Mesendoderm (in vitro differentiated cells): ENCODE measurements around the gene MAN2C1. TPM values are rescaled to one million over a fixed set of nuclear protein-coding genes. Genes with fewer than 3 reads are reported as not detected.

Experiments used
- DNase-seq: peaks from one replicate; pipeline ENCODE4 v3.0.0; 2013
- H2AK5ac ChIP-seq: 2 replicates; pipeline ENCODE4 v1.6.1; 2013; ENCODE audit warnings: low read length, inconsistent platforms
- H2BK120ac ChIP-seq: 2 replicates; pipeline ENCODE4 v1.6.1; 2013; ENCODE audit warnings: low read depth, mild to moderate bottlenecking, low read length, moderate library complexity, mixed read lengths
- H2BK15ac ChIP-seq: replicated peaks from 2 replicates; pipeline ENCODE4 v1.6.1; 2013; ENCODE audit warnings: low read depth, mild to moderate bottlenecking, moderate library complexity
- H2BK5ac ChIP-seq: 2 replicates; pipeline ENCODE4 v1.6.1; 2013; ENCODE audit warnings: low read length, inconsistent platforms
- H3K18ac ChIP-seq: 2 replicates; pipeline ENCODE4 v1.6.1; 2013; ENCODE audit warnings: mild to moderate bottlenecking, low read length, mixed read lengths
- H3K23ac ChIP-seq: one replicate; pipeline ENCODE4 v1.6.1; 2013; ENCODE audit warnings: low read length
- H3K27ac ChIP-seq: 2 replicates; pipeline ENCODE4 v1.5.1; 2013; ENCODE audit warnings: low read depth, mild to moderate bottlenecking, inconsistent platforms, low read length, moderate library complexity
- H3K27me3 ChIP-seq: 2 replicates; pipeline ENCODE4 v1.6.1; 2013; ENCODE audit warnings: low read length, control low read depth, mild to moderate bottlenecking, inconsistent platforms; ENCODE audit not compliant: insufficient read depth, poor library complexity
- H3K36me3 ChIP-seq: 2 replicates; pipeline ENCODE4 v1.6.1; 2013; ENCODE audit warnings: low read length, inconsistent platforms; ENCODE audit not compliant: control insufficient read depth, insufficient read depth
- H3K4ac ChIP-seq: one replicate; pipeline ENCODE4 v1.6.1; 2013; ENCODE audit warnings: low read depth, mild to moderate bottlenecking, low read length, moderate library complexity
- H3K4me1 ChIP-seq: 2 replicates; pipeline ENCODE4 v1.6.1; 2013; ENCODE audit warnings: low read depth, low read length, inconsistent platforms; ENCODE audit not compliant: control insufficient read depth
- H3K4me2 ChIP-seq: 2 replicates; pipeline ENCODE4 v1.6.1; 2013; ENCODE audit warnings: low read length
- H3K4me3 ChIP-seq: 2 replicates; pipeline ENCODE4 v1.5.1; 2013; ENCODE audit warnings: mild to moderate bottlenecking, low read length
- H3K56ac ChIP-seq: one replicate; pipeline ENCODE4 v1.6.1; 2013; ENCODE audit warnings: low read length
- H3K79me1 ChIP-seq: 2 replicates; pipeline ENCODE4 v1.6.1; 2013; ENCODE audit warnings: low read length, inconsistent platforms
- H3K79me2 ChIP-seq: 2 replicates; pipeline ENCODE4 v1.6.1; 2013; ENCODE audit warnings: mild to moderate bottlenecking, low read length; ENCODE audit not compliant: control insufficient read depth, insufficient read depth
- H3K9ac ChIP-seq: 2 replicates; pipeline ENCODE4 v1.6.1; 2013; ENCODE audit warnings: low read length, inconsistent platforms
- H4K5ac ChIP-seq: one replicate; pipeline ENCODE4 v1.6.1; 2013; ENCODE audit warnings: low read length
- H4K8ac ChIP-seq: one replicate; pipeline ENCODE4 v1.6.1; 2013; ENCODE audit warnings: low read depth, mild to moderate bottlenecking, control low read depth, low read length, moderate library complexity
- WGBS: extraction: QIAGEN DNeasy Blood & Tissue Kit; methylation state at CpG from one replicate; pipeline ENCODE4 v1.1.7; 2013; ENCODE audit warnings: low lambda C conversion rate, missing lambda C conversion rate; ENCODE audit not compliant: insufficient coverage; ENCODE audit errors: extremely low coverage; 5-methylcytosine and 5-hydroxymethylcytosine counted together
- polyA plus RNA-seq, 2 experiments: library from polyadenylated mRNA; stranded (reverse); fragments of 200-250 nt; gene quantifications; one replicate each; pipeline ENCODE4 v1.2.3, GENCODE V29; 2013

Gene MAN2C1
- 29.6 TPM for polyA plus RNA-seq (2013, experiment 1 of 2)
- 27.8 TPM for polyA plus RNA-seq (2013, experiment 2 of 2)

DNA sequence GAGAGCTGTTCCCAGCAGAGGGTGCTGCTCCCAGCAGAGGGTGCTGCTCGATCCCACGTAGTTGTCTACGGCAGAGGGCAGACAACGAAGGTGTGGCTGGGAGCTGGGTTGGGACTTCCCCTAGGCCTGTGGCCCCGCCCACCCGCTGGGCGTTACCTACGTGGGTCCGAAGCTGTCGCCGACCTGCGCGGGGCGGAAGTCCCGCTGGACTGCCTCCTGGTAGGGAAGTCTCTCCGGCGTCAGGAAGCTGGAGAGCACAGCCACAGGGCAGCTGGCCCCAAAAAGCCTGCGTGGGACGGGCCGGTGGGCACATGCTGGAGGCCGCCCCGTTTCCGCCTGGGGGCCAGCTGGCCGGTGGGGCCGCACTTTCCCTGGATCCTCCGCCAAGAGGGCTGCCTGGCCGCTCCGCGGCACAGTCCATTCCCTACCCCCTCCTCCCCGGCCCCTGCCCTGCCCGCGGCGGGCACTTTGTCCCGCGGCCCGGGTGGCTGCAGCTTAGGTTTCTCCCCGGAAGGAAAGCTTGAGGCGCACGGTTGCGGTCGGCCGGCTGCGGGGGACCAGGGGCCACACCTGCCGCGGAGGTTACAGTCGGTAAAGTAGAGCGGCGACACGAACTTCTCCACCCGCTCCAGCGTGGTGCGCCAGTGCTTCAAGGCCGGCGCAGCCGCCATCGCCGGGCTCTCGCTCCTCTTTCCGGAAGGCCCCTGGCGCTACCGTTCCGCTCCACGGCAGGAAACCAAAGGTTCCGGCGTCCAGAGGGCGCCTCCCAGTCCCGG lies at the start of gene MAN2C1:
MAN2C1 (minus strand) TSS at position 695 of the 776 bp plus-strand sequence; CDS start at position 671, 24 bp downstream.
- H3K36me3 ChIP-seq, result peaks cover 5% of the 10 kb centered on the region

DNA sequence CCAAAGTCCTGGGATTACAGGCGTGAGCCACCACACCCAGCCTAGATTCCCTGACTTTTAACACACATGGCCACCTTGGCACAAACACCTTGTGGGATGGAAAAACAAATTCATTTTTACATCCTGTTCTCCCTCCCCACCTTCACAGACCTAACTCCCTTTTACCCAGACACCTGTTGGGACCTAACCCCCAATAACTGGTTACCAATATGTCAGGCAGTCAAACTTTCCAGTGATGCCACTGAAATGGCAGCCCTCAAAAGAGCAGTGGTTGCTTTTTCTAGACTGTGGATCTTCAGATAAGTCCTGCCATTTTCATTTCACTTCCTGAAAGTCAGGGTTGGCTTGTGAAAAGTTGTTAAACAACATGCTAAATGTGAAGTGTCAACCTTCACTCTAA lies 48.2 kb upstream of the MAN2C1 start:
- Histone ChIP-seq H3K4me1 (no peaks in the 10 kb centered on the region), H3K4ac (no peak overlapping the region), H3K56ac (no peak overlapping the region), H3K79me1 (no peaks in the 10 kb centered on the region), H3K9ac (no peak overlapping the region), H3K79me2 (no peaks in the 10 kb centered on the region), H3K23ac (no peak overlapping the region), H3K27me3 (no peaks in the 10 kb centered on the region), H2AK5ac (no peak overlapping the region), H4K8ac (no peak overlapping the region), H4K5ac (no peak overlapping the region), H2BK120ac (no peak overlapping the region), H2BK15ac (no peak overlapping the region), H3K18ac (no peak overlapping the region), H3K4me3 (no peak overlapping the region), H3K4me2 (no peak overlapping the region), H3K27ac (no peak overlapping the region), H3K36me3 (peaks cover 11% of the 10 kb centered on the region), H2BK5ac (no peak overlapping the region)
- WGBS, result no CpG with 5 or more reads among the region's 1 CpG
- DNase-seq, result no peak

More for the DNA sequence above, at the start of gene MAN2C1:
- H2BK5ac ChIP-seq, result peak within 1 kb of the TSS; percentile 29
- no peak within 1 kb of the TSS for H2BK15ac ChIP-seq
- no peak within 1 kb of the TSS for H2AK5ac ChIP-seq
- no peaks in the 10 kb centered on the region for H3K79me2 ChIP-seq
- H3K18ac ChIP-seq, result peak within 1 kb of the TSS; percentile 69
- WGBS, result no CpG with 5 or more reads among the region's 67 CpGs
- H3K79me1 ChIP-seq, result peaks cover 6% of the 10 kb centered on the region
- peaks cover 3% of the 10 kb centered on the region for H3K4me1 ChIP-seq
- H3K4me2 ChIP-seq, result peak within 1 kb of the TSS; percentile 49
- H3K23ac ChIP-seq, result no peak within 1 kb of the TSS
- H3K4ac ChIP-seq, result peak within 1 kb of the TSS; percentile 75
- peak; percentile 99 for DNase-seq
- peak within 1 kb of the TSS; percentile 45 for H3K4me3 ChIP-seq
- peak within 1 kb of the TSS; percentile 91 for H4K8ac ChIP-seq
- peak within 1 kb of the TSS; percentile 92 for H3K9ac ChIP-seq
- H3K56ac ChIP-seq, result peak within 1 kb of the TSS; percentile 97
- H4K5ac ChIP-seq, result no peak within 1 kb of the TSS
- H3K27ac ChIP-seq, result peak within 1 kb of the TSS; percentile 97
- no peaks in the 10 kb centered on the region for H3K27me3 ChIP-seq
- no peak within 1 kb of the TSS for H2BK120ac ChIP-seq

DNA sequence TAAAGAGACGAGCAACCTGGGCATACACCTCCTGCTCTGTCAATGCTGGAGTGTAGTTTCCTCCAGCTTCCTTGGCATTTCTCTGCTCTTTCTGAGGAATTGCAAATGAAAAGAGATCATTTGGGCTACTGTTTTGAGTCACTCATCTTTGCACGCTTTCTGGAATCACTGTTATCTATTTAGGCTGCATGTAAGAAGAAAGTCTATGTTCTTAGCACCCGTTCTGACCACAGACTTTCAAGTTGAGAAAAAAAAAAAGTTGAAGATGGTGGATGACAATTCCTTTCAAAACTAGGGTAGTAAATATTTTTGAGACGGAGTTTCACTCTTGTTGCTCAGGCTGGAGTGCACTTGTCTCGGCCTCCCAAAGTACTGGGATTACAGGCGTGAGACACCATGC lies 41.8 kb upstream of the MAN2C1 start:
- Histone ChIP-seq H3K18ac (no peak overlapping the region), H3K9ac (no peak overlapping the region), H3K79me2 (no peaks in the 10 kb centered on the region), H4K5ac (no peak overlapping the region), H3K27me3 (no peaks in the 10 kb centered on the region), H3K27ac (no peak overlapping the region), H3K4me2 (no peak overlapping the region), H3K4ac (no peak overlapping the region), H3K36me3 (peaks cover 18% of the 10 kb centered on the region), H3K79me1 (no peaks in the 10 kb centered on the region), H4K8ac (no peak overlapping the region), H3K23ac (no peak overlapping the region), H2AK5ac (no peak overlapping the region), H3K4me3 (no peak overlapping the region), H3K4me1 (no peaks in the 10 kb centered on the region), H2BK15ac (no peak overlapping the region), H2BK120ac (no peak overlapping the region), H3K56ac (no peak overlapping the region), H2BK5ac (no peak overlapping the region)
- WGBS, result no CpG with 5 or more reads among the region's 6 CpGs
- DNase-seq, result no peak

DNA sequence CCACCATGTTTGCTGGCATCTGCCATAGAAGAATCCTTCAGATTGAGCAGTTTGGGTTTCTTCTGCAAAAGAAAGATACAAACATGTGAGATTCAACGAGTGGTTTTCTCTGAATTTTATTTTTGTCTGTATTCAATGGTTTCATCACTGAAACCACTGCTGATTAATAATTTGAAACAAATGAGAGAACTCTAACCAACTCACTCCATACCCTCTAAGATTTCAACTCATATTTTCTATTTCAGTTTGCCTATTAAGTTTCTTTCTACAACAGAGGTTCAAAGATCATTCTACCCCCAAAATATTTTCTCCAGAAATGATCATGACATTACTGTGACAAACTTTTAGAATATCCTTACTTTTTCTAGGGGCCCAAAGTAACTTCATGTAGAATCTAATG lies 38.7 kb upstream of the MAN2C1 start:
- DNase-seq, result no peak
- H3K23ac ChIP-seq, result no peak overlapping the region
- no peak overlapping the region for H3K9ac ChIP-seq
- no peak overlapping the region for H2AK5ac ChIP-seq
- H3K27ac ChIP-seq, result no peak overlapping the region
- no peaks in the 10 kb centered on the region for H3K4me1 ChIP-seq
- H3K27me3 ChIP-seq, result no peaks in the 10 kb centered on the region
- no peak overlapping the region for H3K4me2 ChIP-seq
- H3K79me1 ChIP-seq, result no peaks in the 10 kb centered on the region
- H4K5ac ChIP-seq, result no peak overlapping the region
- WGBS, result no CpG with 5 or more reads among the region's 1 CpG
- H3K56ac ChIP-seq, result no peak overlapping the region
- peaks cover 9% of the 10 kb centered on the region for H3K36me3 ChIP-seq
- H3K18ac ChIP-seq, result no peak overlapping the region
- no peak overlapping the region for H2BK15ac ChIP-seq
- no peak overlapping the region for H3K4me3 ChIP-seq
- H3K4ac ChIP-seq, result no peak overlapping the region
- no peaks in the 10 kb centered on the region for H3K79me2 ChIP-seq
- H2BK5ac ChIP-seq, result no peak overlapping the region
- H2BK120ac ChIP-seq, result no peak overlapping the region
- no peak overlapping the region for H4K8ac ChIP-seq

DNA sequence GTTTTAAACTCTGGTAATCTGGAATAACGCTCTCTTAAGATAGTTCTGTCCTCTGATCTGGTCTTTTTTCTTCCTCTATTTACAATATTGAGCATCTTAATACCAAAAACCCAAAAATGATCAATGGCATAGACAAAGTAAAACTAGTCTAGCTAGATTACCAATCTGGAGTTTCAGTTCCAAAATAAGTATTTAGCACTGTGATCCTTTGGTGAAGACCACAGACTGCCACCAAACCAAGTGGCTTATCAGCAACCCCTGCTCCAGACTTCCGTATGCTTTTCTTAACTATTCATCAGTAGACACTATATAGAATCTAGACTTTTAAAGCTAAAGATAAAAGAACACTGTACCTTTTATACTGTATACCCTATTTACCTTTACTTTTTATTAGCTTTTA lies 35.5 kb upstream of the MAN2C1 start:
- Histone ChIP-seq H2BK5ac (no peak overlapping the region), H3K36me3 (peaks cover 9% of the 10 kb centered on the region)
- WGBS, result no CpG with 5 or more reads among the region's 2 CpGs

More for the DNA sequence above, 35.5 kb upstream of the MAN2C1 start:
- Histone ChIP-seq H3K56ac (no peak overlapping the region), H2BK120ac (no peak overlapping the region), H3K18ac (no peak overlapping the region), H3K23ac (no peak overlapping the region), H3K79me1 (no peaks in the 10 kb centered on the region), H3K4me1 (no peaks in the 10 kb centered on the region), H3K4me3 (no peak overlapping the region), H3K4me2 (no peak overlapping the region), H2AK5ac (no peak overlapping the region), H3K4ac (no peak overlapping the region), H4K5ac (no peak overlapping the region), H3K9ac (no peak overlapping the region), H3K79me2 (no peaks in the 10 kb centered on the region), H3K27me3 (no peaks in the 10 kb centered on the region), H4K8ac (no peak overlapping the region), H2BK15ac (no peak overlapping the region), H3K27ac (no peak overlapping the region)
- no peak for DNase-seq
